WTC11 (cell line): ENCODE measurements around the gene CAMTA1. TPM values are rescaled to one million over a fixed set of nuclear protein-coding genes. Genes with fewer than 3 reads are reported as not detected.

Experiments
- ATAC-seq: fragments of 200-7000 bp; cut with Tn5 transposase; 2 replicates; pipeline ENCODE4 v1.10.0; 2021; ENCODE audit warnings: mild to moderate bottlenecking, moderate library complexity
- CTCF ChIA-PET: fragments of 300-600 bp; sonication (Branson Sonifier 250); formaldehyde crosslinking; loops from one replicate; lab custom pipeline; 2021; ENCODE audit warnings: antibody characterized with exemption; lab: Charles Lee
- POLR2A ChIA-PET: fragments of 350-600 bp; sonication (Branson Sonifier 250); formaldehyde crosslinking; loops from one replicate; lab custom pipeline; 2021; ENCODE audit warnings: antibody characterized with exemption; lab: Charles Lee
- DNase-seq: peaks from one replicate; pipeline ENCODE4 v3.0.0; 2021; ENCODE audit warnings: low spot score
- H3K27ac Mint-ChIP-seq: 2 replicates; pipeline ENCODE4 v1.8.0; 2021; ENCODE audit warnings: mixed read lengths
- H3K27me3 Mint-ChIP-seq: 2 replicates; pipeline ENCODE4 v1.8.0; 2021; ENCODE audit warnings: low read depth, mild to moderate bottlenecking, moderate library complexity, mixed read lengths
- H3K36me3 Mint-ChIP-seq: 2 replicates; pipeline ENCODE4 v1.8.0; 2021; ENCODE audit warnings: mixed read lengths
- H3K4me1 Mint-ChIP-seq: 2 replicates; pipeline ENCODE4 v1.8.0; 2022; ENCODE audit warnings: mixed read lengths
- H3K4me3 Mint-ChIP-seq: 2 replicates; pipeline ENCODE4 v1.8.0; 2021; ENCODE audit warnings: mild to moderate bottlenecking, moderate library complexity, mixed read lengths
- H3K9me3 Mint-ChIP-seq: 2 replicates; pipeline ENCODE4 v1.8.0; 2021; ENCODE audit warnings: mixed read lengths
- AFF4 ChIP-seq: sonication (generic); formaldehyde crosslinking; IDR thresholded peaks from 2 replicates; pipeline ENCODE4 v1.8.1; 2023; ENCODE audit warnings: mild to moderate bottlenecking, missing genetic modification reagents, borderline replicate concordance
- AR ChIP-seq: fragments of 250-450 bp; sonication (Bioruptor Pico); IDR thresholded peaks from 2 replicates; pipeline ENCODE4 v1.9.0; 2021; ENCODE audit warnings: mild to moderate bottlenecking
- ATF6 ChIP-seq: sonication (generic); formaldehyde crosslinking; IDR thresholded peaks from 2 replicates; pipeline ENCODE4 v1.8.1; 2023; ENCODE audit warnings: mild to moderate bottlenecking, missing genetic modification reagents
- CDX4 ChIP-seq: fragments of 250-450 bp; sonication (Bioruptor Pico); IDR thresholded peaks from 2 replicates; pipeline ENCODE4 v1.9.0; 2021; ENCODE audit warnings: moderate library complexity, mild to moderate bottlenecking, inconsistent platforms, borderline replicate concordance
- E2F1 ChIP-seq: sonication (generic); formaldehyde crosslinking; IDR thresholded peaks from 2 replicates; pipeline ENCODE4 v1.8.0; 2022; ENCODE audit warnings: mild to moderate bottlenecking, missing genetic modification reagents
- E2F5 ChIP-seq: sonication (generic); formaldehyde crosslinking; IDR thresholded peaks from 2 replicates; pipeline ENCODE4 v1.8.1; 2022; ENCODE audit warnings: mild to moderate bottlenecking, moderate library complexity, missing genetic modification reagents
- ELF4 ChIP-seq: sonication (generic); formaldehyde crosslinking; IDR thresholded peaks from 2 replicates; pipeline ENCODE4 v1.8.1; 2022; ENCODE audit warnings: low read depth, mild to moderate bottlenecking, moderate library complexity, missing genetic modification reagents
- FOXP1 ChIP-seq: sonication (generic); formaldehyde crosslinking; IDR thresholded peaks from 2 replicates; pipeline ENCODE4 v1.8.0; 2022; ENCODE audit warnings: missing genetic modification reagents, mild to moderate bottlenecking, moderate library complexity, borderline replicate concordance
- MLX ChIP-seq: sonication (generic); formaldehyde crosslinking; IDR thresholded peaks from 2 replicates; pipeline ENCODE4 v1.8.1; 2023; ENCODE audit warnings: mild to moderate bottlenecking, missing genetic modification reagents, moderate library complexity
- NR3C1 ChIP-seq: sonication (generic); formaldehyde crosslinking; conservative IDR thresholded peaks from 2 replicates; pipeline ENCODE4 v1.8.1; 2023; ENCODE audit warnings: low read depth, mild to moderate bottlenecking, missing genetic modification reagents
- RELA ChIP-seq: sonication (generic); formaldehyde crosslinking; IDR thresholded peaks from 2 replicates; pipeline ENCODE4 v1.8.1; 2022; ENCODE audit warnings: missing genetic modification reagents, mild to moderate bottlenecking, borderline replicate concordance
- SMAD3 ChIP-seq: sonication (generic); formaldehyde crosslinking; IDR thresholded peaks from 2 replicates; pipeline ENCODE4 v1.8.0; 2022; ENCODE audit warnings: missing genetic modification reagents, mild to moderate bottlenecking, borderline replicate concordance
- SMAD4 ChIP-seq: sonication (generic); formaldehyde crosslinking; IDR thresholded peaks from 2 replicates; pipeline ENCODE4 v1.8.0; 2022; ENCODE audit warnings: mild to moderate bottlenecking, missing genetic modification reagents
- TP53 ChIP-seq: sonication (generic); formaldehyde crosslinking; IDR thresholded peaks from 2 replicates; pipeline ENCODE4 v1.8.1; 2023; ENCODE audit warnings: mild to moderate bottlenecking, missing genetic modification reagents
- ZNF232 ChIP-seq: sonication (generic); formaldehyde crosslinking; IDR thresholded peaks from 2 replicates; pipeline ENCODE4 v1.8.0; 2022; ENCODE audit warnings: mild to moderate bottlenecking, missing genetic modification reagents
- ZNF532 ChIP-seq: fragments of 250-450 bp; sonication (Bioruptor Pico); IDR thresholded peaks from 2 replicates; pipeline ENCODE4 v1.9.0; 2021; ENCODE audit warnings: mild to moderate bottlenecking, borderline replicate concordance
- total RNA-seq: library from RNA; stranded (reverse); gene quantifications from 3 replicates; pipeline ENCODE4 v1.2.3, GENCODE V29; 2021

CAMTA1 gene
- total RNA-seq, 1 experiment from 2014 or later = 86.4 TPM

- TF ChIP-seq AFF4 (no peak), AR (CRISPR knock-in tag) (no peak), ELF4 (CRISPR knock-in tag) (no peak), SMAD3 (CRISPR knock-in tag) (no peak)
These were observed 510.7 kb downstream of the CAMTA1 start (continued) for GRCh38 chr1:7295946-7296345.

GRCh38 chr1:7296968-7297367 lies 511.7 kb downstream of the CAMTA1 start:
- peaks cover 8% of the 10 kb centered on the region for H3K36me3 Mint-ChIP-seq
- no peak overlapping the region for H3K4me3 Mint-ChIP-seq
- no peaks in the 10 kb centered on the region for H3K27me3 Mint-ChIP-seq
- H3K4me1 Mint-ChIP-seq = peaks cover 80% of the 10 kb centered on the region
- peaks cover 16% of the 10 kb centered on the region for H3K9me3 Mint-ChIP-seq
- TF ChIP-seq ZNF532 (no peak), E2F5 (CRISPR knock-in tag) (no peak), MLX (CRISPR knock-in tag) (no peak), ZNF232 (CRISPR knock-in tag) (no peak), RELA (CRISPR knock-in tag) (no peak), CDX4 (no peak), ATF6 (CRISPR knock-in tag) (no peak), E2F1 (CRISPR knock-in tag) (no peak), TP53 (CRISPR knock-in tag) (no peak), FOXP1 (CRISPR knock-in tag) (no peak), NR3C1 (CRISPR knock-in tag) (no peak), SMAD4 (CRISPR knock-in tag) (no peak)
- TF ChIP-seq, all 79 proteins: peak for 0
- DNase-seq (no peak), ATAC-seq (no peak)
- ChIA-PET CTCF (no interaction called here), POLR2A (no interaction called here)
- no peak overlapping the region for H3K27ac Mint-ChIP-seq
